Caco-2 (cell line): ENCODE results near the gene SLC18A2. TPM values are rescaled to one million over a fixed set of nuclear protein-coding genes. Genes with fewer than 3 reads are reported as not detected.
"Not testable (repeated sequence)": the region's sequence is repeated elsewhere in the genome, so short reads cannot be mapped to it uniquely, and the experiment has no call there.

Source experiments
- BruUV-seq: library from RNA; stranded (reverse); fragments of 400-500 nt; replicated peaks from 2 replicates; lab custom pipeline; 2021; lab: Mats Ljungman, UMichigan
- CTCF ChIA-PET: fragments of 300-600 bp; sonication (Branson Sonifier 250); formaldehyde crosslinking; loops from one replicate; lab custom pipeline; 2022; ENCODE audit warnings: antibody characterized with exemption; lab: Charles Lee
- POLR2A ChIA-PET: fragments of 300-600 bp; sonication (Branson Sonifier 250); formaldehyde crosslinking; loops from one replicate; lab custom pipeline; 2022; ENCODE audit warnings: antibody characterized with exemption; lab: Charles Lee
- DNase-seq, 2 experiments: peaks; one replicate each; pipeline versions ENCODE4 v3.0.0 to v3.0.0-alpha.2; 2020 to 2022
- H3K27me3 ChIP-seq: replicated peaks from 2 replicates; pipeline ENCODE4 v1.6.0; 2011; ENCODE audit warnings: low read length; ENCODE audit not compliant: control insufficient read depth, insufficient read depth
- H3K36me3 ChIP-seq: 2 replicates; pipeline ENCODE4 v1.5.1; 2011; ENCODE audit warnings: low read length; ENCODE audit not compliant: control insufficient read depth, insufficient read depth
- H3K4me1 ChIP-seq: fragments of 250-450 bp; sonication (Bioruptor Pico); 2 replicates; pipeline ENCODE4 v1.5.1; 2020; ENCODE audit warnings: mild to moderate bottlenecking
- H3K4me3 ChIP-seq: 2 replicates; pipeline ENCODE4 v1.5.1; 2011; ENCODE audit warnings: low read depth, mild to moderate bottlenecking, control low read depth, low read length
- H3K9me3 ChIP-seq: fragments of 250-450 bp; sonication (Bioruptor Pico); 2 replicates; pipeline ENCODE4 v1.5.1; 2020; ENCODE audit warnings: mild to moderate bottlenecking, moderate library complexity
- H3K27ac Mint-ChIP-seq: one replicate; pipeline ENCODE4 v1.8.0; 2022; ENCODE audit warnings: mixed read lengths; ENCODE audit not compliant: unreplicated experiment
- H3K27me3 Mint-ChIP-seq: one replicate; pipeline ENCODE4 v1.8.0; 2022; ENCODE audit warnings: mixed read lengths; ENCODE audit not compliant: insufficient read depth, unreplicated experiment
- H3K36me3 Mint-ChIP-seq: one replicate; pipeline ENCODE4 v1.8.0; 2022; ENCODE audit warnings: mild to moderate bottlenecking, mixed read lengths; ENCODE audit not compliant: insufficient read depth, unreplicated experiment
- H3K4me1 Mint-ChIP-seq: one replicate; pipeline ENCODE4 v1.8.0; 2022; ENCODE audit warnings: low read depth, mixed read lengths; ENCODE audit not compliant: unreplicated experiment
- H3K4me3 Mint-ChIP-seq: one replicate; pipeline ENCODE4 v1.8.0; 2022; ENCODE audit warnings: mild to moderate bottlenecking, moderate library complexity, mixed read lengths; ENCODE audit not compliant: unreplicated experiment
- H3K9me3 Mint-ChIP-seq: one replicate; pipeline ENCODE4 v1.8.0; 2022; ENCODE audit warnings: mixed read lengths; ENCODE audit not compliant: unreplicated experiment
- intact Hi-C: fragments of 100-400 bp; cut with micrococcal nuclease; formaldehyde crosslinking; loops from one replicate; pipeline ENCODE4 v1.10.0; 2022; ENCODE audit not compliant: unreplicated experiment
- total RNA-seq: library from RNA; stranded (reverse); gene quantifications from 2 replicates; pipeline ENCODE4 v1.2.3, GENCODE V29; 2022
- TF ChIP-seq, protein P1 (sequence below), 2 experiments: fragments of 200-600 bp in 1 of 2; IDR thresholded peaks; 1 replicate in 1 of 2; 2 replicates in 1 of 2; pipeline versions ENCODE4 v1.5.1 to v1.8.0; 2011 to 2022; ENCODE audit warnings: antibody characterized with exemption in 1 of 2, control low read depth in 1 of 2, inconsistent platforms in 1 of 2, low read depth in 1 of 2, low read length in 1 of 2, mild to moderate bottlenecking in 1 of 2, moderate library complexity in 1 of 2; ENCODE audit not compliant: insufficient read depth in 1 of 2, severe bottlenecking in 1 of 2, unreplicated experiment in 1 of 2

Gene SLC18A2
- total RNA-seq, 1 experiment from 2014 or later, result not detected

DNA sequence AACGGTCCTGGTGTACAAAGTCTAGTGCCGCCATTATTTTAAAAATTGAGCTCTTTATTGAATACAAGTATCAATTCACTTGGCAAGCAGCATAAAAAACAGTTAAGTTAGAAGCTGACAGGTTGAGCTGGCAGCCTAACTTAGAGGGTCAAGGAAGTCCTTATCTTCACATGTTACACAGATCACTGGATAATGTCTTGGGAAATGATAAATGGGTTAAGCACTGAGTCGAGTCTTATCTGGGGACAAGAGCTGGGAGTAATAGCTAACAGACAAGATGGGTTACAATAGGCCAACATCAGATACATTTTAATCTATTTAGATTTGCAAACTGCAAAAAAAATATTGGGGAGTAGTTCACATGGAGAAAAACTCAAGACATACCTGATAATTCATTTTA, 34.2 kb downstream of the SLC18A2 start:
- Mint-ChIP-seq H3K9me3 (no peaks in the 10 kb centered on the region), H3K4me3 (no peak overlapping the region), H3K27ac (no peak overlapping the region), H3K27me3 (no peaks in the 10 kb centered on the region), H3K4me1 (peaks cover 12% of the 10 kb centered on the region), H3K36me3 (no peaks in the 10 kb centered on the region)
- POLR2A ChIA-PET, result interaction anchor here (0.7 kb wide), 1 partner anchor 9 kb away, joined by 3 read pairs; no protein-coding TSS in a partner anchor
- BruUV-seq, result no TSS peak
- TF ChIP-seq, protein P1, sequence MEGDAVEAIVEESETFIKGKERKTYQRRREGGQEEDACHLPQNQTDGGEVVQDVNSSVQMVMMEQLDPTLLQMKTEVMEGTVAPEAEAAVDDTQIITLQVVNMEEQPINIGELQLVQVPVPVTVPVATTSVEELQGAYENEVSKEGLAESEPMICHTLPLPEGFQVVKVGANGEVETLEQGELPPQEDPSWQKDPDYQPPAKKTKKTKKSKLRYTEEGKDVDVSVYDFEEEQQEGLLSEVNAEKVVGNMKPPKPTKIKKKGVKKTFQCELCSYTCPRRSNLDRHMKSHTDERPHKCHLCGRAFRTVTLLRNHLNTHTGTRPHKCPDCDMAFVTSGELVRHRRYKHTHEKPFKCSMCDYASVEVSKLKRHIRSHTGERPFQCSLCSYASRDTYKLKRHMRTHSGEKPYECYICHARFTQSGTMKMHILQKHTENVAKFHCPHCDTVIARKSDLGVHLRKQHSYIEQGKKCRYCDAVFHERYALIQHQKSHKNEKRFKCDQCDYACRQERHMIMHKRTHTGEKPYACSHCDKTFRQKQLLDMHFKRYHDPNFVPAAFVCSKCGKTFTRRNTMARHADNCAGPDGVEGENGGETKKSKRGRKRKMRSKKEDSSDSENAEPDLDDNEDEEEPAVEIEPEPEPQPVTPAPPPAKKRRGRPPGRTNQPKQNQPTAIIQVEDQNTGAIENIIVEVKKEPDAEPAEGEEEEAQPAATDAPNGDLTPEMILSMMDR (IDR thresholded peaks at IDR 0.05; ENCODE audit: insufficient read depth in 1 of 2, low read depth in 1 of 2, low read length in 1 of 2, severe bottlenecking in 1 of 2, unreplicated experiment in 1 of 2), result no peak
- DNase-seq, result no peak
- H3K36me3 ChIP-seq, result no peaks in the 10 kb centered on the region
- H3K9me3 ChIP-seq, result no peaks in the 10 kb centered on the region
- CTCF ChIA-PET, result interaction anchor here (0.9 to 1.0 kb wide), 2 partner anchors 44 to 58 kb away, joined by 3 to 5 read pairs; no protein-coding TSS in a partner anchor
- H3K4me1 ChIP-seq, result 0 out of 2 replicates have a peak, but pooled peaks cover 3% of the 10 kb centered on the region
- no peak overlapping the region for H3K4me3 ChIP-seq
- H3K27me3 ChIP-seq, result no peaks in the 10 kb centered on the region
- intact Hi-C loops, result no loop called here

DNA sequence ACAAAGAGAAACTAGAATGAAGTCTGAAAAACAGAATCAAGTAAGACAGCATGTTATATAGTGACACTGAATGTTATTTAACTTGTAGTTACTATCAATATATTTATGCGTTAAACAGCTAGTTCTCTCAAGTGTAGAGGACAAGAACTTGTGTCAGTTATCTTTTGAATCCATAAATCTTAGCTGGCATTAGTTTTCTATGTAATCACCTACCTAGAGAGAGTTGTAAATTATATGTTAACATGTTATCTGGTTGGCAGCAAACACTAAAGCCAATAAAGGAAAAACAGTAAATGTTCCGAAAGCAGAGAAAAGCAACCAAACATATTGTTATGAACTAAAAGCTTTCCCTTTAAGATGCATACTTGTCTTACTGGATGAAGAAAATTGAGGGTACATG, 36.8 kb downstream of the SLC18A2 start:
- H3K4me3 Mint-ChIP-seq, result no peak overlapping the region
- BruUV-seq, result no TSS peak
- no peaks in the 10 kb centered on the region for H3K9me3 Mint-ChIP-seq
- intact Hi-C loops, result no loop called here
- peaks cover 5% of the 10 kb centered on the region for H3K36me3 Mint-ChIP-seq
- no peak overlapping the region for H3K27ac Mint-ChIP-seq
- DNase-seq, result no peak
- Histone ChIP-seq H3K4me1 (no peaks in the 10 kb centered on the region), H3K27me3 (no peaks in the 10 kb centered on the region), H3K9me3 (no peaks in the 10 kb centered on the region), H3K4me3 (no peak overlapping the region), H3K36me3 (no peaks in the 10 kb centered on the region; the same call in 1 of the 2 replicates)
- ChIA-PET CTCF (no interaction called here), POLR2A (no interaction called here)
- TF ChIP-seq, protein P1 (IDR thresholded peaks at IDR 0.05; ENCODE audit: insufficient read depth in 1 of 2, low read depth in 1 of 2, low read length in 1 of 2, severe bottlenecking in 1 of 2, unreplicated experiment in 1 of 2), result no peak
- no peaks in the 10 kb centered on the region for H3K4me1 Mint-ChIP-seq
- no peaks in the 10 kb centered on the region for H3K27me3 Mint-ChIP-seq

DNA sequence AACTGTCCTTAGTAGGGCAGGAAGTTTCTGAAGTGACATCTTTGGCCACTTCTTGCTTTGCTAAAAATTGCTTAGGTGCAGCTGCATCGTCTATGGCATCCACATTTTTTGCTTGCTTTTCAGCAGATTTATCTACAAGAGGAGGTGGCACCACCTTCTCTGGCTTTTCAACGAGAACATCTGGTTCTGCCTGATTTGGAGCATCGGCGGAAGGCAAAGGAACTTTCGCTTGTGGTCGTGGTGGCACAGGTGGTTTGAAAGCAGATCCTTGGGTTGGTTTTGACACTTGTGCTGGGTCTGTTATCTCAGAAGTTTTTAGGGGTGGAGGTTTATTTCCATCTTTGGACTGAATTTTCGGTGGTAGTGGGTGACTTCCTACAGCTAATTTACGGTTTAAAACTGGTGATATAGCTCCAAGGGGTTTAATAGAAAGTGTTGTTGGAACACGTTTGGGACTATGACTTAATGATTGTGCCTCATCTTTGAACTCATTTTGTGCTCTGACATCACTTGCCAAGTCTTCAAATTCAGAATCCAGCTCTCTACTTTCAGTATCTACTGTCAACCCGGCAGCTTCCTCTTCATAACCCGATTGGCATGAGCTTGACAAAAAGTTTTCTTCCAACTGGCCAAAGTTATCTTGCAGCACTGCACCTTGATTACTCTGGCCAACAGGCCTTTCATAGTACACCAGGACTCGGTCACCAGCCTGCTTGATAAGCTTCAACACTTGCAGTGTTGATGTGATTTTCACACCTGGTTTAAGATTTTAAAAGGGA, 44.0 kb downstream of the SLC18A2 start:
- Histone ChIP-seq H3K9me3 (no peaks in the 10 kb centered on the region), H3K4me1 (no peaks in the 10 kb centered on the region), H3K36me3 (no peaks in the 10 kb centered on the region; the same call in none of the 2 replicates), H3K4me3 (no peak overlapping the region), H3K27me3 (no peaks in the 10 kb centered on the region)
- POLR2A ChIA-PET, result no interaction called here
- H3K36me3 Mint-ChIP-seq, result peaks cover 6% of the 10 kb centered on the region
- H3K27ac Mint-ChIP-seq, result no peak overlapping the region
- TF ChIP-seq, protein P1 (IDR thresholded peaks at IDR 0.05; ENCODE audit: insufficient read depth in 1 of 2, low read depth in 1 of 2, low read length in 1 of 2, severe bottlenecking in 1 of 2, unreplicated experiment in 1 of 2), result no peak
- H3K4me3 Mint-ChIP-seq, result no peak overlapping the region
- intact Hi-C loops, result no loop called here
- DNase-seq, result no peak
- CTCF ChIA-PET, result no interaction called here
- BruUV-seq, result no TSS peak
- no peaks in the 10 kb centered on the region for H3K27me3 Mint-ChIP-seq
- no peaks in the 10 kb centered on the region for H3K4me1 Mint-ChIP-seq
- H3K9me3 Mint-ChIP-seq, result no peaks in the 10 kb centered on the region

DNA sequence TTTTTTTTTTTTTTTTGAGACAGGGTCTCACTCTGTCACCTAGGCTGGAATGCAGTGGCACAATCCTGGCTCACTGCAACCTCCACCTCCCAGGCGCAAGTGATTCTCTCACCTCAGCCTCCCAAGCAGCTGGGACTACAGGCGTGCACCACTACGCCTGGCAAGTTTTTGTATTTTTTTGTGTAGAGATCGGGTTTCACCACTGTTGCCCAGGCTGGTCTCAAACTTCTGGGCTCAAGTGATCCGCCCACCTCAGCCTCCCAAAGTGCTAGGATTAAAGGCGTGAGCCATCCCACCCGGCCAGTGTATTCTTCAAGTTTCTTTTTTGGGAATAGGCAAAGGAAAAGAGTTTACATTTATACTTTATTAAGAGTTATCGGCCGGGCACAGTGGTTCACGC, 50.0 kb downstream of the SLC18A2 start:
- H3K27me3 Mint-ChIP-seq, H3K36me3 ChIP-seq, H3K4me3 Mint-ChIP-seq, intact Hi-C loops, H3K9me3 Mint-ChIP-seq, H3K4me1 Mint-ChIP-seq, DNase-seq, H3K9me3 ChIP-seq, H3K4me1 ChIP-seq, H3K36me3 Mint-ChIP-seq, BruUV-seq, H3K27ac Mint-ChIP-seq, H3K4me3 ChIP-seq, POLR2A ChIA-PET, H3K27me3 ChIP-seq: not testable (repeated sequence)
- CTCF ChIA-PET, result interaction anchor here (1.0 kb wide), 1 partner anchor 74 kb away, joined by 6 read pairs; no protein-coding TSS in a partner anchor
